GM19463 (cell line): Measurements from ENCODE around the gene MYL3.

Experiments
- ATAC-seq: cut with Tn5 transposase; IDR thresholded peaks from one replicate; pipeline ENCODE4 v1.9.1; 2021; ENCODE audit warnings: mild to moderate bottlenecking, moderate library complexity; ENCODE audit not compliant: unreplicated experiment

The MYL3 gene

GRCh38 chr3:46866032-46866595, 2.9 kb upstream of the MYL3 start:
- ATAC-seq, result no peak

DNA sequence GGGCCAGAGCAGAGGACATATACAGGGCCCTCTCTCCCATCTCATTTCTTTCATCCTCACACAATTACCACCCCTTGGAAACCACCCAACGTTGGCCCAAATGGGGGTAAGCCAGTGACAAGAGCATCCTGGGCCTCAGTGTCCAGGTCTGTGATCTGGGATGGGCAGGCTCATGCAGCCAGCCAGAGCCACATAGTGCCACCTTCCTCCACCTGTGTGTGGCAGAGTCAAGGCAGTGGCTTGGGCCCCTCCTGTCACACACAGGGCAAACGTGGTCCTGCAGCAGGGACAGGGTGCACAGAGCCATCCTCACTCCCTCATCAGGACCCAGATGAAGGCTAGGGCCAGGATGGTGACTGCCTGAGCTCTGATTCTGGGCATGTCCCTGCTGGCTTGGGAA, 2.3 kb upstream of the MYL3 start:
- no peak for ATAC-seq

DNA sequence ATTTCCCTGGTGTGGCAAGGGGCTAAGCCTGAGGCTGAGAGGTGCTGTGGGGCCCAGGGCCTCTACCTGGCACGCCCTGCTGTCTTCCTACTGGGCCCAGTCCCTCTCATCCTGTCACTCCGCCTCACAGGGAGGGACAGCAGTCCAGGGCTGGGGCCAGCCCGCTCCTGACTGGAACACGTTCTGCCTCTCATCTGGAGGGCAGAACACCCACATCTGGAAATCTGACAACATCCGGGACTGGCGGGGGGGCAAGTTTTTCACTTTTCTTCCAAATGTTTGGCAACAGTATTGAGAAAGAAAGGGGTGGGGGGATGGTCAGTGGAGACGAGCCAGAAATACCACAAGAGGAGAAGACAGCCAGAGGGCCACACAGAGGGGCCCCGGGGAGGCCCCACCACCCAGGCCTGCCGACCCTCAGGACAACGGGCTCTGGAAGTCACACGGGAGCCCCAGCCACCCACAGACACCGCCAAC, 1.8 kb upstream of the MYL3 start:
- no peak for ATAC-seq

GRCh38 chr3:46864061-46864881, 1.0 kb upstream of the MYL3 start:
- ATAC-seq, result no peak

- no peak for ATAC-seq
Measured at GRCh38 chr3:46862369-46863025, 747 bp downstream of the MYL3 start.

GRCh38 chr3:46861605-46862368, 1.5 kb downstream of the MYL3 start:
- ATAC-seq, result no peak

GRCh38 chr3:46860810-46861604, 2.2 kb downstream of the MYL3 start:
- ATAC-seq, result no peak

GRCh38 chr3:46860017-46860809, 3.0 kb downstream of the MYL3 start:
- ATAC-seq, result no peak

DNA sequence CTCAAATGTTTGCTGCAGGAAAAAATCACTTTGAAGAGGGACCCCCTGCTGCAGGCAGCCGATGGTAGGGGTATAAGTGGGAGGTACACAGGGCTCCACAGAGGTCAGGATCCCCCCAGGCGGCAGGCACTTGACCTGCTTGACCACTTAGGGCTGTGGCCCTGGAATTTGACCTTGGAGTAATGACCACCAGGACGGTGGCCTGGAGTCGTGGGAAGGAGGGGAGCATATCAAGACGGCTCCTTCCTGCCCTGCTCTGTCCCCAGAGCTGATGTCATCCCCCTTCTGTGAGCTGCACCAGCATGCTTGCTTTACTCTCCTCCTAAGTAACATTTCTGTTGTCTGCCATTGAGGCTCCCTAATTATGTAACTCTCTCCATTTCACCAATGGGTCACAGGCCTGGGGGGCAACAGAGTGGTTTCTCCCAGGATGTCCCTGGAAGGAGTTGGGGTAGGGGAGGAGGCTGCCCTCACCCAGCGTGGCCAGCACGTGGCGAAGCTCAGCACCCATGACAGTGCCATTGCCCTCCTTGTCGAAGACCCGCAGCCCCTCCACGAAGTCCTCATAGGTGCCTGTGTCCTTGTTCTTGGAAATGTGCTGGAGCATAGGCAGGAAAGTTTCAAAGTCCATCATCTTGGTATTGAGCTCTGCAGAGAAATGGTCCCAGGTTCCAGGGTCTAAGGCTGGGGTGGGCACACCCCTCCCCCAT, 4.1 kb downstream of the MYL3 start:
- no peak for ATAC-seq

- ATAC-seq, result no peak
Measured at GRCh38 chr3:46858456-46858855, 4.8 kb downstream of the MYL3 start.

DNA sequence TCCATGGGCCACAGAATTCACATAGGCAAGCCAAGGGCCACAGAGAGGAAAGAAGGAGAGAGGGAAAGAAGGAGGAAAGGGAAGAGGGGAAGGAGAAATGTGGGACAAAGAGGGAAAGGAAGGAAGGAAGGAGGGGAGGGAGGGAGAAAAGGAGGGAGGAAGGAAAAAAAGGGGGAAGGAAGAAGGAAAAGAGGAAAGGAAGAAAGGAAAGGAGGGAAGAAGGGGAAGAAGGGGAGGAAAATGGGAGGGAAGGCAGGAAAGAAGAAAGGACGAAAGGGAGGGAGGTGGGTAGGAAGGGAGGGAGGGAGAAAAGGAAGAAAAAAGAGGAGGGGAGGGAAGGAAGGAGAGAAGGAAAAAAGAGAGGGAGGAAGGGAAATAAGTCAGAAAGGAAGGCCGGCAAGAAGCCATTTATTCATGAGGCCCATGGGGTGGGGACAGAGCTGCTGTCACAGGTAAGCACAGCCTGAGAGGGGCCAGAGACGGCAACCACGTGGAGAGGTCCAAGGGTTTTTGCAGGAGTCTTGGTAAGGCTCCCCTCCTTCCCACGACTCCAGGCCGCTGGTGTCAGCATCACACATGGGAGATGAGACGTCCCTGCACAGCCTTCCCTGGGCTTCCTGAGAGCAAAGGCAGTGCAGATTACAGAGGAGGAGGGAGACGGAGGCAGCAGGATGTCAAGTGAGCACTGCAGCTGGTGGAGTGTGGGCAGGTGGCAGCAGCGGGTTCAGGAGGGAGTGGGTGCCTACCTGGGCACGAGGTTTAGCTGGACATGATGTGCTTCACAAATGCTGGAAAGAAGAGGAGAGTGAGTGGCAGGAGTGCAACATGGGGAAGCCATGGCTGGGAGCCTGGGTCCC, 5.5 kb downstream of the MYL3 start:
- no peak for ATAC-seq

DNA sequence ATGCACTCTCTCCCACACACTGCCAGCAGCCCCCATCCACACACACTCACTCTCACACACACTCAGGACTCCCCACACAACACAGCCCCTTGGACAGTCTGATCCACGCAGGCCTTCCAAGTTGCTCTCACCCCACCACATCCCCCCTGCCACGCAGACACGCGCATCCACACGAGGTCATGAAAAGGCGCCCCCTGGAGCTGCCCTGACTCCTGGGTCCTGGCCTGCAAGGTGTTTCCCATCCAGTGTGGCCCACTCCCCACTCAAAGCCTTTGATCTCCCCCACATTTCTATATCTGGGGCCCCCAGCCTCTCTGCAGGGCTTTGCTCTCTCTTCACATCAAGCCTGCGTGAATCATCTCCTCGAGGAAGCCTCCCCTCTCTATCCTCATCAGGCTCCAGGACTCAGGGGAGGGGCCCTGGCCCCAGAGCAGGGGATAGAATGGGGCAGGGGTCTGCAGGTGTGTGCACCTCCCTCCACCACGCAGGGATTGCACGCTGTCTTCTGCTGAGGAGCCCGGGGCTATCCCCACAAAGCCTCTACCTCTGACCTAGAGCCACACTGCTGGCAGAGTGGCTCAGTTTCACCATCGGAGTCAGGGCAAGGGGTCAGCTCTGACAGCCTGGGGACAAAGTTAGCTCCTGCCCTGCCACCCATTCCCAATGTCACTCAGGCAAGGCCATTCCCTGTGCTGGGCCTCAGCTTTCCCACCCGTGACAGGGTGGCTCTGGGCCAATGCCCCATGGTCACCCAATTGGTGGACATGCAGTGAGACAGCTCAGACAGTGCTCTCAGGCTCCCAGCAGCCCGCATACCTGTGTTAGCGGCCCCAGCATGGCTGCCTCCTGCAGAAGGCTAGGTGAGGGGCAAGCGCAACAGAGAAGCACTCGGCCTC, 6.4 kb downstream of the MYL3 start:
- ATAC-seq, result no peak

- no peak for ATAC-seq
Measured at GRCh38 chr3:46854555-46854991, 8.7 kb downstream of the MYL3 start.

DNA sequence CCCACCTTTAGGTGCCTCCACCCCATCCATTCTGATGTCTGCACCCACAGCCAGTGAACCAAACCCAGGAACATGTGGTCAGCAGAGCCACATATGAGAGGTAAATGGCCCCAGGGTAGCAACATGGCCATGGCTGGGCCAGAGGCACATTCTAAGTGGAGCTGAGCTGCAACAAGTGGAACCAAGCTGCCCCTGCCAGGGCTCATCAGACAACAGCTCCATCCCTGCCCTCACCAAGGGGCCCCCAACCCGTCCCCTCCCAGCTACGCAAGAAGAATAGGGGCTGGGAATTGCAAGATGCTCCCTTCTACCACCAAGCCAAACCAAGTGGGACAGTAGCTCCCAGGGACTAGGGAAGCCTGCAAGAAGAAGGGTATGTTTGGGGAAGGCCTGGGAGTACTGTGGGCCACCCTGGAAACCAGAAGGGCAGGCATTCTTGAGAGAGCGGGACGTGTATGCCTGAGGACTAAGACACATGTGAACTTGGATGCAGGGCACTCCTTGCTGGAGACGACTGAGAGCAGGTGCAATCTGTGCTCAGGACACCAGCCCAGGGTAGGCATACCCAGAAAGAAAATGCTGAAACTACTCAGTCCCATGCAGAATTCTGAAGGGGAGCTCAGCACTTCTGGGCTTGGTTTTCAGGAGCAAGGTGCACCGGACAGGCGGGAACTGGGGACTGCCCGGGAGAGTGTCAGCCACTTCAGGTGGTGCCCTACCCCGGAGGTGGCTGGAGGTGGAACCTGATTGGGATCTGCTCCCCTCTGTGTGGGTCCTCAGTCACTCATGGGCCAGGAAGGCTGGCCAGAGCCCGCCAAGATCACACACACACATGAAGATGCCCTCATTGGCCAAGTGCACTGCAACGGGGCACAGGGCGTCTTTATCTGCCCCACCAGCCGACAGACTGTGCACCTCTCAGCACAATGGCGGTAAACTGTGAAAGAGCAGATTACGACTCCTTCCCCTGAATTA, 9.5 kb downstream of the MYL3 start:
- ATAC-seq, result no peak

DNA sequence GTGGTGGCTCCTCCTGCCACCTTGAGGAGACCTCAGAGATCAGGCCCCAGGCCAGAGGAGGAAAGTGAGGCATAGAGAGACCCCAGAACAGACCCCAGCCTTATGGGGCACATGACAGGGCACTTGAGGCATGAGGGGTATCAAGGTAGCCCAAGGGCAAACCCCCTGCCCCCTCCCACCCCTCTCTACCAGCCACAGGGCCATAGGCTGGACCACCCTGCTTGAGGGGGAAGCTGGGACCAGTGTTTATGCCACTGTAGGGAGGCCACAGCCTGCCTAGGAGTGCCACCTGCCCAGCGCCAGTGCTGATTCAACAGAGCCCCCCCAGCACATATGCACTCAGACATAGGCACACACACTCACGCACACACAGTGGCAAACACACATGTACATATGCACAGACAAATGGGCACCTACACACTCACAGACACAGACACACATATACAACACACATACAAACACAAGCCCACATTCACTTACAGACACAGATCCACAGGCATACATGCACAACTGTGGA, 10.3 kb downstream of the MYL3 start:
- no peak for ATAC-seq

DNA sequence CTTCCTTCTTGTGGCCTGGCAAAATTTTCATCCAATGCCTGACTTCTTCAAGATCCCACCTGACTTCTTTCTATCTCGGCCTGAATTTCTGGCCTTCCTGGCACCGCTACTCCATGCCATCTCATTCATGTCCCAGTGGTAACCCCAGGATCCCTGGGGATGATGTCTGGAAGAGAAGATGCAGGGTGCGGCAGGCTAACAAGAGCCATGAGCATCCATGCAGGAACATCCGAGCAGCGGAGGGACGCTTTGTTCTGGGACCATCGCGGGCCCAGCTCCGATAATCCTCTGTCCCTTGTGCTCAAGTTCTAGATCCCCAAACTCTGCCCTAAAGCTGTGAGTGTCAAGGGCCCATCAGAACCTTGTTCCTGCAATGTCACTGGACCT, 10.9 kb downstream of the MYL3 start:
- no peak for ATAC-seq
